Spleen (tissue), 11 donors: Measurements from ENCODE around the gene AGBL1. TPM values are rescaled to one million over a fixed set of nuclear protein-coding genes. Genes with fewer than 3 reads are reported as not detected.

Experiments
- DNase-seq: peaks from one replicate; pipeline ENCODE4 v3.0.0-alpha.2; 2020
- H3K27ac ChIP-seq, 8 donors: fragments of 200-600 bp; sonication (generic) in 7 of 8; 1 replicate in 4 of 8; 2 replicates in 4 of 8; pipeline versions ENCODE4 v1.5.0 to v1.8.0; 2016 to 2021; ENCODE audit warnings: inconsistent platforms in 4 of 8, mild to moderate bottlenecking in 4 of 8, moderate library complexity in 1 of 8
- H3K27me3 ChIP-seq, 7 donors: fragments of 200-600 bp; sonication (generic) in 6 of 7; replicated peaks in 1 of 7; 1 replicate in 4 of 7; 2 replicates in 3 of 7; pipeline versions ENCODE4 v1.5.0 to v1.8.0; 2016 to 2021; ENCODE audit warnings: inconsistent platforms in 3 of 7, mild to moderate bottlenecking in 1 of 7
- H3K36me3 ChIP-seq, 6 donors: fragments of 200-600 bp; sonication (generic) in 5 of 6; 1 replicate in 4 of 6; 2 replicates in 2 of 6; pipeline versions ENCODE4 v1.5.0 to v1.8.0; 2016 to 2021; ENCODE audit warnings: inconsistent platforms in 2 of 6
- H3K4me1 ChIP-seq, 6 donors: fragments of 200-600 bp; sonication (generic) in 5 of 6; 1 replicate in 3 of 6; 2 replicates in 3 of 6; pipeline versions ENCODE4 v1.5.0 to v1.8.0; 2016 to 2021; ENCODE audit warnings: inconsistent platforms in 3 of 6
- H3K4me3 ChIP-seq, 8 donors: fragments of 200-600 bp; sonication (generic) in 7 of 8; 1 replicate in 4 of 8; 2 replicates in 4 of 8; pipeline versions ENCODE4 v1.5.0 to v1.8.0; 2016 to 2021; ENCODE audit warnings: inconsistent platforms in 4 of 8, mild to moderate bottlenecking in 4 of 8, moderate library complexity in 2 of 8
- H3K9me3 ChIP-seq, 8 donors: fragments of 200-600 bp; sonication (generic) in 7 of 8; 1 replicate in 4 of 8; 2 replicates in 4 of 8; pipeline versions ENCODE4 v1.5.0 to v1.8.0; 2016 to 2021; ENCODE audit warnings: inconsistent platforms in 4 of 8
- CTCF ChIP-seq, 11 experiments: fragments of 200-600 bp in 7 of 11; fragments of 450-650 bp in 4 of 11; sonication (generic) in 4 of 11; IDR thresholded peaks in 8 of 11; conservative IDR thresholded peaks in 3 of 11; 1 replicate in 7 of 11; 2 replicates in 4 of 11; pipeline versions ENCODE4 v1.4.0 to v1.8.0; 2016 to 2021; ENCODE audit warnings: antibody characterized with exemption in 11 of 11, inconsistent platforms in 4 of 11, mild to moderate bottlenecking in 1 of 11
- POLR2A ChIP-seq, 3 donors: fragments of 450-650 bp; IDR thresholded peaks; one replicate each; pipeline ENCODE4 v1.5.1; 2017; ENCODE audit warnings: antibody characterized with exemption in 3 of 3, mild to moderate bottlenecking in 1 of 3
- POLR2AphosphoS5 ChIP-seq, 3 donors: sonication (generic); formaldehyde crosslinking; IDR thresholded peaks; one replicate each; pipeline ENCODE4 v1.5.1; 2017; ENCODE audit warnings: antibody characterized with exemption in 3 of 3
- WGBS, 5 donors: extraction: QIAGEN DNeasy Blood & Tissue Kit in 3 of 5; methylation state at CpG; one replicate each; pipeline versions ENCODE4 v1.1.5 to v1.1.7; 2013 to 2018; 5-methylcytosine and 5-hydroxymethylcytosine counted together
- intact Hi-C: fragments of 100-400 bp; cut with DNase I; formaldehyde crosslinking; loops from one replicate; pipeline ENCODE4 v1.15.0; 2023; ENCODE audit warnings: low total_unique reads
- polyA plus RNA-seq, 3 donors: library from polyadenylated mRNA; stranded (reverse); fragments of 200-250 nt; gene quantifications; one replicate each; pipeline ENCODE4 v1.2.1, GENCODE V29; 2013
- total RNA-seq, 7 donors: library from RNA; depleted of rRNA in 3 of 7; stranded (reverse); fragments of >200 nt in 3 of 7; fragmentation: NEBNext Ultra II Directional in 4 of 7; extraction: Animal tissue kit (Norgen Biotek cat#: 25700) in 4 of 7; gene quantifications; one replicate each; pipeline versions ENCODE4 v1.1.0 to v1.2.1, GENCODE V29; 2016 to 2021
- donor health status: healthy with polysubstance abuse.
- donor health status: DM: no; HTN: no; CAD: no; lungs with moderate emphysema.
- donor health status: DM: no; HTN: no; CAD: no.
- donor health status: Bipolar disorder and iron deficiency.
- donor health status: healthy.
- donor health status: DM: no; HTN: no; CAD: no.
- donor health status: DM: yes; HTN: yes; CAD: no.

The AGBL1 gene
- total and polyA plus RNA-seq, 10 donors, result not detected

GRCh38 chr15:86268558-86268957 is 188.9 kb downstream of the AGBL1 start:
- Histone ChIP-seq H3K4me1 (no peaks in the 10 kb centered on the region), H3K9me3 (no peaks in the 10 kb centered on the region), H3K36me3 (no peaks in the 10 kb centered on the region), H3K27ac (no peak overlapping the region), H3K4me3 (no peak overlapping the region), H3K27me3 (no peaks in the 10 kb centered on the region)
- TF ChIP-seq POLR2AphosphoS5 (IDR thresholded peaks at IDR 0.05), result no peak
- no peak for TF ChIP-seq POLR2A (IDR thresholded peaks at IDR 0.05)
- no peak for TF ChIP-seq CTCF (IDR thresholded peaks at IDR 0.05 in 8 of 11, conservative IDR thresholded peaks at IDR 0.05 in 3 of 11)
- 70 to 97% (median 75%) methylated on average over 1 of the region's 1 CpG for WGBS, 5 donors
- intact Hi-C loops, result no loop called here
- DNase-seq, result no peak

GRCh38 chr15:86273309-86273708 is 193.6 kb downstream of the AGBL1 start:
- Histone ChIP-seq H3K9me3 (no peaks in the 10 kb centered on the region), H3K36me3 (no peaks in the 10 kb centered on the region), H3K27me3 (no peaks in the 10 kb centered on the region), H3K4me1 (no peaks in the 10 kb centered on the region), H3K4me3 (no peak overlapping the region), H3K27ac (no peak overlapping the region)
- no peak for DNase-seq
- intact Hi-C loops, result no loop called here
- TF ChIP-seq CTCF (IDR thresholded peaks at IDR 0.05 in 8 of 11, conservative IDR thresholded peaks at IDR 0.05 in 3 of 11) (no peak), POLR2A (IDR thresholded peaks at IDR 0.05) (no peak), POLR2AphosphoS5 (IDR thresholded peaks at IDR 0.05) (no peak)
- WGBS, 5 donors, result 60 to 79% (median 72%) methylated on average over 2 of the region's 2 CpGs

- Histone ChIP-seq H3K36me3 (no peaks in the 10 kb centered on the region), H3K4me3 (no peak overlapping the region), H3K27me3 (no peaks in the 10 kb centered on the region), H3K4me1 (no peaks in the 10 kb centered on the region), H3K9me3 (no peaks in the 10 kb centered on the region), H3K27ac (no peak overlapping the region)
- DNase-seq, result no peak
- TF ChIP-seq POLR2A (IDR thresholded peaks at IDR 0.05) (no peak), CTCF (IDR thresholded peaks at IDR 0.05 in 8 of 11, conservative IDR thresholded peaks at IDR 0.05 in 3 of 11) (no peak), POLR2AphosphoS5 (IDR thresholded peaks at IDR 0.05) (no peak)
- WGBS, 5 donors, result 83 to 93% (median 88%) methylated on average over 1 of the region's 1 CpG
- intact Hi-C loops, result no loop called here
Observed at GRCh38 chr15:86275361-86275760, 195.7 kb downstream of the AGBL1 start.

GRCh38 chr15:86278586-86278985 is 198.9 kb downstream of the AGBL1 start:
- H3K4me3 ChIP-seq, result no peak overlapping the region
- intact Hi-C loops, result no loop called here
- WGBS, 5 donors, result 76 to 86% (median 79%) methylated on average over 5 of the region's 5 CpGs
- H3K9me3 ChIP-seq, result no peaks in the 10 kb centered on the region
- H3K27ac ChIP-seq, result no peak overlapping the region
- no peak for TF ChIP-seq POLR2A (IDR thresholded peaks at IDR 0.05)
- TF ChIP-seq CTCF (IDR thresholded peaks at IDR 0.05 in 8 of 11, conservative IDR thresholded peaks at IDR 0.05 in 3 of 11), result no peak
- TF ChIP-seq POLR2AphosphoS5 (IDR thresholded peaks at IDR 0.05), result no peak
- H3K36me3 ChIP-seq, result no peaks in the 10 kb centered on the region
- no peaks in the 10 kb centered on the region for H3K27me3 ChIP-seq
- DNase-seq, result no peak
- no peaks in the 10 kb centered on the region for H3K4me1 ChIP-seq
